ENCODE data around the gene VMAC. TPM values are rescaled to one million over a fixed set of nuclear protein-coding genes. Genes with fewer than 3 reads are reported as not detected.

The VMAC gene
- total and polyA plus RNA-seq, 2 of the 13 experiments (the other 11 are each of a cell fraction or from before 2014, with no cell fraction given): 2.4 TPM

DNA sequence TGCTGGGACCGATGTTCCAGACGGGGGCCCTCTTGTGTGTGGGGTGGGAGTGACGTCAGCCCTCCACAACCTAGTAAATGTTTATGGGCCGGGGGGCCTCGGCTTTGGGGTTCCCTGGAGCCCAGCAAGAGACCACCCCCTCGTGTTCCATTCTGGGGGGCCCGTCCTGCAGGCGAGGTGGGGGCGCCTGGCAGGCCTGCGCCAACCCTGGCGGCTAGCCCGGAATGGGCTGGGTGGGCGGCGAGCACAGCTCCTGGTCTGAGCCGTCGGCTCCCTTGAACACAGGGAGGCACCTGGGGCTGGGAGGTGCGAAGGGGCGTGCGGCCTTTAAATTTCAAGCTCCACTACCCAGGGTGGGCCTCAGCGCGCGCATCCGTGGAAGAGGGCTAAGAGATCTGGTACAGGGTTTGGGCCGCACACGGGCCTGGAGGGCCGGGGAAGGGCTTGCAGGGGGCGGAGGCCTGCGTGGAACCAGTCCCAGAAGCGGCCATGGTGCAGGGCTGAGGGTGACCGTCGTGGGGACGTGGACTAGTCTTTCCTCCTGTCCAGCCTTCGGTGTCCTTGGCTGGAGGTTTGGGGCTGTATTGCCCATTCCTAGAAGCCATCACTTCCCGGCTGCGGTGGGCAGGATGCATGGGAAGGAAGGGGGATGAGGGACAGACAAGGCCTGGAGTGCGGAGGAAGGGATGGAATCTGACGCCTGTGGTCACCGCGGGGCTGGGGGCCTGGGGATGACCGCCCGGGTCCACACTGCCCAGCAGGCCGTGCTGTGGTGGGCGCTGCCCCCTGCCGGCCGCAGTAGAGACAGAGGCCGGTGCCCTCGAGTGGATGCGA lies 12.5 kb upstream of the VMAC start (continued):
- TF ChIP-seq, protein P1, sequence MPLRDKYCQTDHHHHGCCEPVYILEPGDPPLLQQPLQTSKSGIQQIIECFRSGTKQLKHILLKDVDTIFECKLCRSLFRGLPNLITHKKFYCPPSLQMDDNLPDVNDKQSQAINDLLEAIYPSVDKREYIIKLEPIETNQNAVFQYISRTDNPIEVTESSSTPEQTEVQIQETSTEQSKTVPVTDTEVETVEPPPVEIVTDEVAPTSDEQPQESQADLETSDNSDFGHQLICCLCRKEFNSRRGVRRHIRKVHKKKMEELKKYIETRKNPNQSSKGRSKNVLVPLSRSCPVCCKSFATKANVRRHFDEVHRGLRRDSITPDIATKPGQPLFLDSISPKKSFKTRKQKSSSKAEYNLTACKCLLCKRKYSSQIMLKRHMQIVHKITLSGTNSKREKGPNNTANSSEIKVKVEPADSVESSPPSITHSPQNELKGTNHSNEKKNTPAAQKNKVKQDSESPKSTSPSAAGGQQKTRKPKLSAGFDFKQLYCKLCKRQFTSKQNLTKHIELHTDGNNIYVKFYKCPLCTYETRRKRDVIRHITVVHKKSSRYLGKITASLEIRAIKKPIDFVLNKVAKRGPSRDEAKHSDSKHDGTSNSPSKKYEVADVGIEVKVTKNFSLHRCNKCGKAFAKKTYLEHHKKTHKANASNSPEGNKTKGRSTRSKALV (CRISPR knock-in tag; IDR thresholded peaks at IDR 0.05): no peak
- TF ChIP-seq SNAI1 (CRISPR knock-in tag; IDR thresholded peaks at IDR 0.05; ENCODE audit: borderline replicate concordance): 0 out of 2 replicates have a peak, but pooled peaks have one; percentile 53

DNA sequence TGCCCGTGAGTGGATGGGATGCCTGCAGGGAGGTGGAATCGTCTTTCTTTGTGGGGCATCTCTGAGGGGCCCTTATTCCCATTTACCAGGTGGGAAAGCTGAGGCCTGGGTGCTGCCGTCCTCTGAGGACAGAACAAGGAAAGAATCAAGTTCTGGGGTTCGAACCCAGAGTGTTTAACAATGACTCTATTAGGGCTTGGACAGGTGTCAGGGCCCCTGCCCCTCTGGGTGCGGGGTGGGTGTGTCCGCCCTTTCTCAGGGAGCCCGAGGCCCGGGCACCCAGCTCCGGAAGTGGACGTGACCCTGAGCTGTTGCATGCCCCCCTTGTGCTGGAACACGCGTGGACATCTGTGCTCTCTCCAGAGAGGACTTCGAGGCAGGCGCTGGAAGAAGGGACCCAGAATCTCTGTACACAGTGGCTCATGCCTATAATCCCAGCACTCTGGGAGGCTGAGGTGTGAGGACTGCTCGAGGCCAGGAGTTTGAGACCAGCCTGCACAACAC lies 11.8 kb upstream of the VMAC start:
- H3K36me3 ChIP-seq (replicated peaks in 1 of 2; ENCODE audit: control insufficient read depth in 1 of 2, insufficient read depth in 2 of 2, low read length in 2 of 2): peaks cover 7 to 28% of the 10 kb centered on the region in 2 experiments; a peak in 4 of 5 replicates
- ChIA-PET POLR2A (interaction anchor here (1.1 to 1.5 kb wide), 6 partner anchors 11 to 89 kb away, joined by 3 to 9 read pairs (median 6); partner anchors contain the start of gene FUT6), CTCF (ENCODE audit: low intra/inter-chr PET ratio, low total read pairs) (interaction anchor here (1.4 to 3.9 kb wide), 3 partner anchors 70 to 99 kb away, joined by 4 to 71 read pairs (median 5); partner anchors contain the start of gene NRTN)
- H3K4me3 ChIP-seq (replicated peaks in 1 of 3; ENCODE audit: insufficient read depth in 1 of 3, low read depth in 2 of 3, low read length in 3 of 3): no peak overlapping the region
- H2AFZ ChIP-seq (ENCODE audit: low read length): no peak overlapping the region
- peaks cover 43% of the 10 kb centered on the region for H3K4me1 ChIP-seq (ENCODE audit: insufficient read depth, low read length)
- no peaks in the 10 kb centered on the region for H4K20me1 ChIP-seq (ENCODE audit: insufficient read depth, low read length)
- no peak for FAIRE-seq
- in situ Hi-C loops (cut with HindIII; ENCODE audit: extremely low pct_ligation_motif_present, low pct_unique_long_range_greater_than_20kb): loop anchor here (5.0 kb wide), 2 partner anchors 56 to 86 kb away; partner anchors contain the start of genes FUT6 and NRTN
- no TSS peak for BruUV-seq (replicated peaks)
- no peaks in the 10 kb centered on the region for H3K9me3 ChIP-seq (ENCODE audit: low read length)
- no peak overlapping the region for H3K9ac ChIP-seq (ENCODE audit: insufficient read depth, low read depth, low read length)
- no peak overlapping the region for H3K27ac ChIP-seq (ENCODE audit: extremely low read length, insufficient read depth, low read length)
- WGBS (ENCODE audit: low lambda C conversion rate): 78% methylated on average over 10 of the region's 15 CpGs
- no peak for DNase-seq (ENCODE audit: low spot score)
- intact Hi-C loops (cut with micrococcal nuclease; ENCODE audit: unreplicated experiment): loop anchor here (1.0 kb wide), 2 partner anchors 67 to 89 kb away; no protein-coding TSS in a partner anchor
- no peak for ATAC-seq
- H3K27me3 ChIP-seq (ENCODE audit: control insufficient read depth in 1 of 2, insufficient read depth in 2 of 2, low read length in 2 of 2): no peaks in the 10 kb centered on the region
- no peak overlapping the region for H3K4me2 ChIP-seq (ENCODE audit: low read depth, low read length)
- peaks cover under 1% of the 10 kb centered on the region for H3K79me2 ChIP-seq (ENCODE audit: insufficient read depth, low read length)
- TF ChIP-seq, protein P2, sequence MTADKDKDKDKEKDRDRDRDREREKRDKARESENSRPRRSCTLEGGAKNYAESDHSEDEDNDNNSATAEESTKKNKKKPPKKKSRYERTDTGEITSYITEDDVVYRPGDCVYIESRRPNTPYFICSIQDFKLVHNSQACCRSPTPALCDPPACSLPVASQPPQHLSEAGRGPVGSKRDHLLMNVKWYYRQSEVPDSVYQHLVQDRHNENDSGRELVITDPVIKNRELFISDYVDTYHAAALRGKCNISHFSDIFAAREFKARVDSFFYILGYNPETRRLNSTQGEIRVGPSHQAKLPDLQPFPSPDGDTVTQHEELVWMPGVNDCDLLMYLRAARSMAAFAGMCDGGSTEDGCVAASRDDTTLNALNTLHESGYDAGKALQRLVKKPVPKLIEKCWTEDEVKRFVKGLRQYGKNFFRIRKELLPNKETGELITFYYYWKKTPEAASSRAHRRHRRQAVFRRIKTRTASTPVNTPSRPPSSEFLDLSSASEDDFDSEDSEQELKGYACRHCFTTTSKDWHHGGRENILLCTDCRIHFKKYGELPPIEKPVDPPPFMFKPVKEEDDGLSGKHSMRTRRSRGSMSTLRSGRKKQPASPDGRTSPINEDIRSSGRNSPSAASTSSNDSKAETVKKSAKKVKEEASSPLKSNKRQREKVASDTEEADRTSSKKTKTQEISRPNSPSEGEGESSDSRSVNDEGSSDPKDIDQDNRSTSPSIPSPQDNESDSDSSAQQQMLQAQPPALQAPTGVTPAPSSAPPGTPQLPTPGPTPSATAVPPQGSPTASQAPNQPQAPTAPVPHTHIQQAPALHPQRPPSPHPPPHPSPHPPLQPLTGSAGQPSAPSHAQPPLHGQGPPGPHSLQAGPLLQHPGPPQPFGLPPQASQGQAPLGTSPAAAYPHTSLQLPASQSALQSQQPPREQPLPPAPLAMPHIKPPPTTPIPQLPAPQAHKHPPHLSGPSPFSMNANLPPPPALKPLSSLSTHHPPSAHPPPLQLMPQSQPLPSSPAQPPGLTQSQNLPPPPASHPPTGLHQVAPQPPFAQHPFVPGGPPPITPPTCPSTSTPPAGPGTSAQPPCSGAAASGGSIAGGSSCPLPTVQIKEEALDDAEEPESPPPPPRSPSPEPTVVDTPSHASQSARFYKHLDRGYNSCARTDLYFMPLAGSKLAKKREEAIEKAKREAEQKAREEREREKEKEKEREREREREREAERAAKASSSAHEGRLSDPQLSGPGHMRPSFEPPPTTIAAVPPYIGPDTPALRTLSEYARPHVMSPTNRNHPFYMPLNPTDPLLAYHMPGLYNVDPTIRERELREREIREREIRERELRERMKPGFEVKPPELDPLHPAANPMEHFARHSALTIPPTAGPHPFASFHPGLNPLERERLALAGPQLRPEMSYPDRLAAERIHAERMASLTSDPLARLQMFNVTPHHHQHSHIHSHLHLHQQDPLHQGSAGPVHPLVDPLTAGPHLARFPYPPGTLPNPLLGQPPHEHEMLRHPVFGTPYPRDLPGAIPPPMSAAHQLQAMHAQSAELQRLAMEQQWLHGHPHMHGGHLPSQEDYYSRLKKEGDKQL (CRISPR knock-in tag; IDR thresholded peaks at IDR 0.05; ENCODE audit: low read depth): no peak
- TF ChIP-seq, protein P3, sequence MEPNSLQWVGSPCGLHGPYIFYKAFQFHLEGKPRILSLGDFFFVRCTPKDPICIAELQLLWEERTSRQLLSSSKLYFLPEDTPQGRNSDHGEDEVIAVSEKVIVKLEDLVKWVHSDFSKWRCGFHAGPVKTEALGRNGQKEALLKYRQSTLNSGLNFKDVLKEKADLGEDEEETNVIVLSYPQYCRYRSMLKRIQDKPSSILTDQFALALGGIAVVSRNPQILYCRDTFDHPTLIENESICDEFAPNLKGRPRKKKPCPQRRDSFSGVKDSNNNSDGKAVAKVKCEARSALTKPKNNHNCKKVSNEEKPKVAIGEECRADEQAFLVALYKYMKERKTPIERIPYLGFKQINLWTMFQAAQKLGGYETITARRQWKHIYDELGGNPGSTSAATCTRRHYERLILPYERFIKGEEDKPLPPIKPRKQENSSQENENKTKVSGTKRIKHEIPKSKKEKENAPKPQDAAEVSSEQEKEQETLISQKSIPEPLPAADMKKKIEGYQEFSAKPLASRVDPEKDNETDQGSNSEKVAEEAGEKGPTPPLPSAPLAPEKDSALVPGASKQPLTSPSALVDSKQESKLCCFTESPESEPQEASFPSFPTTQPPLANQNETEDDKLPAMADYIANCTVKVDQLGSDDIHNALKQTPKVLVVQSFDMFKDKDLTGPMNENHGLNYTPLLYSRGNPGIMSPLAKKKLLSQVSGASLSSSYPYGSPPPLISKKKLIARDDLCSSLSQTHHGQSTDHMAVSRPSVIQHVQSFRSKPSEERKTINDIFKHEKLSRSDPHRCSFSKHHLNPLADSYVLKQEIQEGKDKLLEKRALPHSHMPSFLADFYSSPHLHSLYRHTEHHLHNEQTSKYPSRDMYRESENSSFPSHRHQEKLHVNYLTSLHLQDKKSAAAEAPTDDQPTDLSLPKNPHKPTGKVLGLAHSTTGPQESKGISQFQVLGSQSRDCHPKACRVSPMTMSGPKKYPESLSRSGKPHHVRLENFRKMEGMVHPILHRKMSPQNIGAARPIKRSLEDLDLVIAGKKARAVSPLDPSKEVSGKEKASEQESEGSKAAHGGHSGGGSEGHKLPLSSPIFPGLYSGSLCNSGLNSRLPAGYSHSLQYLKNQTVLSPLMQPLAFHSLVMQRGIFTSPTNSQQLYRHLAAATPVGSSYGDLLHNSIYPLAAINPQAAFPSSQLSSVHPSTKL (CRISPR knock-in tag; IDR thresholded peaks at IDR 0.05): peak; percentile 4; the same call in 1 of the 2 replicates
- TF ChIP-seq ZNF572 (CRISPR knock-in tag; IDR thresholded peaks at IDR 0.05) (no peak), ZNF292 (CRISPR knock-in tag; IDR thresholded peaks at IDR 0.05; ENCODE audit: borderline replicate concordance, low read depth) (0 out of 2 replicates have a peak, but pooled peaks have one; percentile 7), ESRRA (CRISPR knock-in tag; IDR thresholded peaks at IDR 0.05; ENCODE audit: low read depth) (0 out of 2 replicates have a peak, but pooled peaks have one; percentile 1), ZNF7 (CRISPR knock-in tag; IDR thresholded peaks at IDR 0.05) (no peak)
